Transverse colon (tissue), 3 donors: ENCODE measurements around the gene UBE2R2.

ENCODE experiments used
- POLR2A ChIP-seq: fragments of 450-650 bp; IDR thresholded peaks from one replicate; pipeline ENCODE4 v1.6.1; 2016; ENCODE audit warnings: antibody characterized with exemption, mild to moderate bottlenecking, moderate library complexity
- TF ChIP-seq, protein P1 (sequence below), 5 experiments: fragments of 200-600 bp in 3 of 5; fragments of 450-650 bp in 2 of 5; sonication (generic) in 3 of 5; IDR thresholded peaks; 1 replicate in 2 of 5; 2 replicates in 3 of 5; pipeline ENCODE4 v1.5.1; 2016 to 2017; ENCODE audit warnings: antibody characterized with exemption in 5 of 5, inconsistent platforms in 3 of 5, mild to moderate bottlenecking in 2 of 5, moderate library complexity in 1 of 5

DNA sequence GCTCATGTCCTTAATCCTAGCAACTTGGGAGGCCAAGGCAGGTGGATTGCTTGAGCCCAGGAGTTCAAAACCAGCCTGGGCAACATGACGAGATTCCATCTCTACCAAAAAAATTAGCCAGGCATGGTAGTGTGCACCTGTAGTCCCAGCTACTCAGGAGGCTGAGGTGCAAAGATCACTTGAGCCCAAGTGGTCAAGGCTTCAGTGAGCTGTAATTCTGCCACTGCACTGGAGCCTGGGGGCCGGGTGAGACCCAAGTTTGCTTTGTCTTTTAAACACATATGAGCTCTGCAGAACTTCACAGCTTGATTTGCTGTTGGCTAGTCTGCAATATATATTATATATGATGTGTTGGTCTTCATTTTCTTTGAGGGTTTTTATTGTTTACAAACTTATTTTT lies 89.8 kb downstream of the UBE2R2 start:
- TF ChIP-seq POLR2A = no peak
- TF ChIP-seq, protein P1, sequence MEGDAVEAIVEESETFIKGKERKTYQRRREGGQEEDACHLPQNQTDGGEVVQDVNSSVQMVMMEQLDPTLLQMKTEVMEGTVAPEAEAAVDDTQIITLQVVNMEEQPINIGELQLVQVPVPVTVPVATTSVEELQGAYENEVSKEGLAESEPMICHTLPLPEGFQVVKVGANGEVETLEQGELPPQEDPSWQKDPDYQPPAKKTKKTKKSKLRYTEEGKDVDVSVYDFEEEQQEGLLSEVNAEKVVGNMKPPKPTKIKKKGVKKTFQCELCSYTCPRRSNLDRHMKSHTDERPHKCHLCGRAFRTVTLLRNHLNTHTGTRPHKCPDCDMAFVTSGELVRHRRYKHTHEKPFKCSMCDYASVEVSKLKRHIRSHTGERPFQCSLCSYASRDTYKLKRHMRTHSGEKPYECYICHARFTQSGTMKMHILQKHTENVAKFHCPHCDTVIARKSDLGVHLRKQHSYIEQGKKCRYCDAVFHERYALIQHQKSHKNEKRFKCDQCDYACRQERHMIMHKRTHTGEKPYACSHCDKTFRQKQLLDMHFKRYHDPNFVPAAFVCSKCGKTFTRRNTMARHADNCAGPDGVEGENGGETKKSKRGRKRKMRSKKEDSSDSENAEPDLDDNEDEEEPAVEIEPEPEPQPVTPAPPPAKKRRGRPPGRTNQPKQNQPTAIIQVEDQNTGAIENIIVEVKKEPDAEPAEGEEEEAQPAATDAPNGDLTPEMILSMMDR (IDR thresholded peaks at IDR 0.05) = no peak
